ENCODE measurements around the gene ZNF479. TPM values are rescaled to one million over a fixed set of nuclear protein-coding genes. Genes with fewer than 3 reads are reported as not detected.
"Not testable (repeated sequence)": the region's sequence is repeated elsewhere in the genome, so short reads cannot be mapped to it uniquely, and the experiment has no call there.

Gene ZNF479
- total RNA-seq: not detected in 2 replicates

GRCh38 chr7:57132336-57132735, at the start of gene ZNF479:
ZNF479 (minus strand) TSS chr7:57132436; CDS start chr7:57132324, 112 bp downstream.
- H3K4me2 ChIP-seq (ENCODE audit: insufficient read depth, low read length); H4K20me1 ChIP-seq (ENCODE audit: insufficient read depth, low read length); H3K4me1 ChIP-seq (ENCODE audit: insufficient read depth, low read length); H3K4me3 ChIP-seq (ENCODE audit: insufficient read depth, low read length); H3K27ac ChIP-seq (ENCODE audit: low read depth, low read length); H2AFZ ChIP-seq (ENCODE audit: low read length); DNase-seq (ENCODE audit: insufficient read length, low spot score, missing footprints); H3K9me3 ChIP-seq (ENCODE audit: low read depth, low read length); H3K79me2 ChIP-seq (ENCODE audit: insufficient read depth, low read length); H3K36me3 ChIP-seq (ENCODE audit: insufficient read depth, low read length); H3K27me3 ChIP-seq (ENCODE audit: insufficient read depth, low read length): not testable (repeated sequence)

GRCh38 chr7:57182031-57182430, 49.8 kb upstream of the ZNF479 start:
- Histone ChIP-seq H3K4me3 (ENCODE audit: insufficient read depth, low read length) (no peak overlapping the region), H3K27ac (ENCODE audit: low read depth, low read length) (no peak overlapping the region), H4K20me1 (ENCODE audit: insufficient read depth, low read length) (no peaks in the 10 kb centered on the region), H3K36me3 (ENCODE audit: insufficient read depth, low read length) (no peaks in the 10 kb centered on the region), H3K4me1 (ENCODE audit: insufficient read depth, low read length) (no peaks in the 10 kb centered on the region), H3K9me3 (ENCODE audit: low read depth, low read length) (peaks cover 2% of the 10 kb centered on the region), H2AFZ (ENCODE audit: low read length) (no peak overlapping the region), H3K4me2 (ENCODE audit: insufficient read depth, low read length) (no peak overlapping the region), H3K27me3 (ENCODE audit: insufficient read depth, low read length) (no peaks in the 10 kb centered on the region), H3K79me2 (ENCODE audit: insufficient read depth, low read length) (no peaks in the 10 kb centered on the region)
- no peak for TF ChIP-seq CTCF (IDR thresholded peaks at IDR 0.05; ENCODE audit: extremely low read depth, low read depth, low read length)
- no peak for DNase-seq (ENCODE audit: insufficient read length, low spot score, missing footprints)

- H3K4me3 ChIP-seq (ENCODE audit: insufficient read depth, low read length): no peak overlapping the region
- no peak for TF ChIP-seq CTCF (IDR thresholded peaks at IDR 0.05; ENCODE audit: extremely low read depth, low read depth, low read length)
Measured at GRCh38 chr7:57181281-57181680, 49.0 kb upstream of the ZNF479 start.

GRCh38 chr7:57179776-57180415, 47.7 kb upstream of the ZNF479 start:
- Histone ChIP-seq H2AFZ (ENCODE audit: low read length) (no peak overlapping the region), H3K27me3 (ENCODE audit: insufficient read depth, low read length) (no peaks in the 10 kb centered on the region), H3K79me2 (ENCODE audit: insufficient read depth, low read length) (no peaks in the 10 kb centered on the region), H3K4me3 (ENCODE audit: insufficient read depth, low read length) (no peak overlapping the region), H3K9me3 (ENCODE audit: low read depth, low read length) (peaks cover under 1% of the 10 kb centered on the region), H4K20me1 (ENCODE audit: insufficient read depth, low read length) (no peaks in the 10 kb centered on the region), H3K4me2 (ENCODE audit: insufficient read depth, low read length) (no peak overlapping the region), H3K27ac (ENCODE audit: low read depth, low read length) (no peak overlapping the region), H3K4me1 (ENCODE audit: insufficient read depth, low read length) (no peaks in the 10 kb centered on the region), H3K36me3 (ENCODE audit: insufficient read depth, low read length) (no peaks in the 10 kb centered on the region)
- DNase-seq (ENCODE audit: insufficient read length, low spot score, missing footprints): no peak
- TF ChIP-seq CTCF (IDR thresholded peaks at IDR 0.05; ENCODE audit: extremely low read depth, low read depth, low read length): no peak

More at GRCh38 chr7:57181281-57181680, 49.0 kb upstream of the ZNF479 start:
- Histone ChIP-seq H3K27me3 (ENCODE audit: insufficient read depth, low read length) (no peaks in the 10 kb centered on the region), H3K4me2 (ENCODE audit: insufficient read depth, low read length) (no peak overlapping the region), H3K4me1 (ENCODE audit: insufficient read depth, low read length) (no peaks in the 10 kb centered on the region), H3K27ac (ENCODE audit: low read depth, low read length) (no peak overlapping the region), H3K36me3 (ENCODE audit: insufficient read depth, low read length) (no peaks in the 10 kb centered on the region), H2AFZ (ENCODE audit: low read length) (no peak overlapping the region), H3K9me3 (ENCODE audit: low read depth, low read length) (peaks cover 2% of the 10 kb centered on the region), H4K20me1 (ENCODE audit: insufficient read depth, low read length) (no peaks in the 10 kb centered on the region), H3K79me2 (ENCODE audit: insufficient read depth, low read length) (no peaks in the 10 kb centered on the region)
- DNase-seq (ENCODE audit: insufficient read length, low spot score, missing footprints): no peak
